ENCODE measurements around the gene NTN4. TPM values are rescaled to one million over a fixed set of nuclear protein-coding genes. Genes with fewer than 3 reads are reported as not detected.
"Not testable (repeated sequence)": the region's sequence is repeated elsewhere in the genome, so short reads cannot be mapped to it uniquely, and the experiment has no call there.

The NTN4 gene
- total RNA-seq, 1 donor from 2014 or later: 20.9 TPM

- peaks cover 0 to 4% (median 0%) of the 10 kb centered on the region in 3 donors for H3K4me1 ChIP-seq (ENCODE audit: control insufficient read depth in 3 of 3, insufficient read depth in 3 of 3, low read length in 3 of 3)
- H3K9me3 ChIP-seq (ENCODE audit: control insufficient read depth in 3 of 3, low read length in 3 of 3): no peaks in the 10 kb centered on the region
- H3K36me3 ChIP-seq (ENCODE audit: control insufficient read depth in 3 of 3, insufficient read depth in 3 of 3, low read length in 3 of 3): peaks cover 0 to 3% (median 0%) of the 10 kb centered on the region in 3 donors
- H3K4me3 ChIP-seq (ENCODE audit: low read length in 3 of 3): no peak overlapping the region
- H3K27me3 ChIP-seq (ENCODE audit: control insufficient read depth in 3 of 3, insufficient read depth in 3 of 3, low read length in 3 of 3): no peaks in the 10 kb centered on the region
- H3K27ac ChIP-seq (ENCODE audit: low read depth, low read length): no peak overlapping the region
- no peak overlapping the region for H3K9ac ChIP-seq (ENCODE audit: low read depth in 1 of 3, low read length in 3 of 3)
These were observed 116.4 kb downstream of the NTN4 start for GRCh38 chr12:95674163-95674562.

- Histone ChIP-seq H3K27ac (ENCODE audit: low read depth, low read length) (no peak overlapping the region), H3K36me3 (ENCODE audit: control insufficient read depth in 3 of 3, insufficient read depth in 3 of 3, low read length in 3 of 3) (peaks cover 0 to 2% (median 0%) of the 10 kb centered on the region in 3 donors), H3K9me3 (ENCODE audit: control insufficient read depth in 3 of 3, low read length in 3 of 3) (no peaks in the 10 kb centered on the region), H3K27me3 (ENCODE audit: control insufficient read depth in 3 of 3, insufficient read depth in 3 of 3, low read length in 3 of 3) (no peaks in the 10 kb centered on the region), H3K4me3 (ENCODE audit: low read length in 3 of 3) (no peak overlapping the region), H3K4me1 (ENCODE audit: control insufficient read depth in 3 of 3, insufficient read depth in 3 of 3, low read length in 3 of 3) (peaks cover 0 to 4% (median 0%) of the 10 kb centered on the region in 3 donors), H3K9ac (ENCODE audit: low read depth in 1 of 3, low read length in 3 of 3) (no peak overlapping the region)
These were observed 117.0 kb downstream of the NTN4 start for GRCh38 chr12:95673576-95673975.

- Histone ChIP-seq H3K27ac (ENCODE audit: low read depth, low read length) (no peak overlapping the region), H3K36me3 (ENCODE audit: control insufficient read depth in 3 of 3, insufficient read depth in 3 of 3, low read length in 3 of 3) (peaks cover 0 to 2% (median 0%) of the 10 kb centered on the region in 3 donors)
These were observed 118.4 kb downstream of the NTN4 start for GRCh38 chr12:95672166-95672565.

DNA sequence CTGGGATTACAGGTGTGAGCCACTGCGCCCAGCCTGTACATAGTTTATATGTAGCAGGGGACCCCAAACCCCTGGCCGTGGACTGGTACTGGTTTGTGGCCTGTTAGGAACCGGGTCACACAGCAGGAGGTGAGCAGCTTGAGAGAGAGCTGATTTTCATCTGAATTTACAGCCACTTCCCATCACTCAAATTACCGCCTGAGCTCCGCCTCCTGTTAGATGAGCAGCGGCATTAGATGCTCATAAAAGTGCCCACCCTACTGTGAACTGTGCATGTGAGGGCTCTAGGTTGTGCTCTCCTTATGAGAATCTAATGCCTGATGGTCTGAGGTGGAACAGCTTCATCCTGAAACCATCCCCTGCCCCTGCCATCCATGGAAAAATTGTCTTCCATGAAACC, 119.3 kb downstream of the NTN4 start:
- Histone ChIP-seq H3K27ac (ENCODE audit: low read depth, low read length) (no peak overlapping the region), H3K27me3 (ENCODE audit: control insufficient read depth in 3 of 3, insufficient read depth in 3 of 3, low read length in 3 of 3) (no peaks in the 10 kb centered on the region), H3K4me1 (ENCODE audit: control insufficient read depth in 3 of 3, insufficient read depth in 3 of 3, low read length in 3 of 3) (peaks cover 0 to 4% (median 0%) of the 10 kb centered on the region in 3 donors), H3K9ac (ENCODE audit: low read depth in 1 of 3, low read length in 3 of 3) (no peak overlapping the region), H3K4me3 (ENCODE audit: low read length in 3 of 3) (no peak overlapping the region), H3K9me3 (ENCODE audit: control insufficient read depth in 3 of 3, low read length in 3 of 3) (no peaks in the 10 kb centered on the region), H3K36me3 (ENCODE audit: control insufficient read depth in 3 of 3, insufficient read depth in 3 of 3, low read length in 3 of 3) (peaks cover 0 to 2% (median 0%) of the 10 kb centered on the region in 3 donors)

More at GRCh38 chr12:95672166-95672565, 118.4 kb downstream of the NTN4 start:
- H3K9ac ChIP-seq (ENCODE audit: low read depth in 1 of 3, low read length in 3 of 3): no peak overlapping the region
- H3K27me3 ChIP-seq (ENCODE audit: control insufficient read depth in 3 of 3, insufficient read depth in 3 of 3, low read length in 3 of 3): no peaks in the 10 kb centered on the region
- no peaks in the 10 kb centered on the region for H3K9me3 ChIP-seq (ENCODE audit: control insufficient read depth in 3 of 3, low read length in 3 of 3)
- H3K4me1 ChIP-seq (ENCODE audit: control insufficient read depth in 3 of 3, insufficient read depth in 3 of 3, low read length in 3 of 3): peaks cover 0 to 4% (median 0%) of the 10 kb centered on the region in 3 donors
- H3K4me3 ChIP-seq (ENCODE audit: low read length in 3 of 3): no peak overlapping the region

DNA sequence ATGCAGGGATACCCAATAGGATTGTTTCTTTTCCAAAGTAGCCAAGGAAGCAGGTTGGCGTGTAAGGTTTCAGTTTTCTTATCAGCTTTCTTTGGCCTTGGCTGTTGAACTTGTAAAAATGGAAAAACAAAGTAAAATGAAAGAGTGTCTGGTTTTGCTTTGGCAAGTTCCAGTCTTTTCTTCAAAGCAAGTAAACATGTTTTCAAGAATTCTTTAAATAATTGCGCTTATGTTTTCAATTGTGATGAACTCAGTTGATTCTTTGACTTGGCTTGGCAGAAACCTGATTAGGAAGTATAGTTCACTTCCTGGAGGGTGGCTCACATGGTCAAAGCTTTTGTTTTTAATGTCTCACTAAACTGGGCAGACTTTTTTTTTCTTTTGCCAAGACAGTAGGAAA, 127.0 kb downstream of the NTN4 start:
- Histone ChIP-seq H3K4me3 (ENCODE audit: low read length in 3 of 3) (no peak overlapping the region), H3K27me3 (ENCODE audit: control insufficient read depth in 3 of 3, insufficient read depth in 3 of 3, low read length in 3 of 3) (no peaks in the 10 kb centered on the region), H3K9ac (ENCODE audit: low read depth in 1 of 3, low read length in 3 of 3) (no peak overlapping the region), H3K36me3 (ENCODE audit: control insufficient read depth in 3 of 3, insufficient read depth in 3 of 3, low read length in 3 of 3) (no peaks in the 10 kb centered on the region), H3K27ac (ENCODE audit: low read depth, low read length) (no peak overlapping the region), H3K9me3 (ENCODE audit: control insufficient read depth in 3 of 3, low read length in 3 of 3) (no peaks in the 10 kb centered on the region), H3K4me1 (ENCODE audit: control insufficient read depth in 3 of 3, insufficient read depth in 3 of 3, low read length in 3 of 3) (no peaks in the 10 kb centered on the region)

GRCh38 chr12:95661360-95661759, 129.2 kb downstream of the NTN4 start:
- no peaks in the 10 kb centered on the region for H3K4me1 ChIP-seq (ENCODE audit: control insufficient read depth in 3 of 3, insufficient read depth in 3 of 3, low read length in 3 of 3)
- H3K27me3 ChIP-seq (ENCODE audit: control insufficient read depth in 3 of 3, insufficient read depth in 3 of 3, low read length in 3 of 3): no peaks in the 10 kb centered on the region
- no peaks in the 10 kb centered on the region for H3K9me3 ChIP-seq (ENCODE audit: control insufficient read depth in 3 of 3, low read length in 3 of 3)
- no peaks in the 10 kb centered on the region for H3K36me3 ChIP-seq (ENCODE audit: control insufficient read depth in 3 of 3, insufficient read depth in 3 of 3, low read length in 3 of 3)
- H3K9ac ChIP-seq (ENCODE audit: low read depth in 1 of 3, low read length in 3 of 3): no peak overlapping the region
- no peak overlapping the region for H3K27ac ChIP-seq (ENCODE audit: low read depth, low read length)
- no peak overlapping the region for H3K4me3 ChIP-seq (ENCODE audit: low read length in 3 of 3)

DNA sequence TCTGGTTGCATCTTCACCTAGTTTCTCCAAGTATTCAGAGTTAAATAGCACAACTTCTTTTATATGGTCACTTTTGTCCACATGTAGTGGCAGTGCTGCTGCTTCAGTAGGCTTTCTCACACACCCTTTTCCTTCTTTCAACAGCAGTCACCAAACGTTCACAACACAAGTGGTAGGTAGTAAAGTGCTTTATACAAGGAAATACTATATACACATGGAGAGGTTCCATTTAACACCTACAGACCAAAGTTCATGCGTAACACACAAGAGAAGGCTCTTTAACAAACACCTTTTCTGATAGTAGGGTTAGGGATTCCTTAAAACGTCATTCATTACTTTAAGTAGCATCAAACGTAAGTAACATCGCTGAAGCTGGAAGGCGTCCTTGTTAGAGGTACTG, 132.2 kb downstream of the NTN4 start:
- H3K9ac ChIP-seq (ENCODE audit: low read depth in 1 of 3, low read length in 3 of 3): no peak overlapping the region
- no peaks in the 10 kb centered on the region for H3K36me3 ChIP-seq (ENCODE audit: control insufficient read depth in 3 of 3, insufficient read depth in 3 of 3, low read length in 3 of 3)
- H3K4me3 ChIP-seq (ENCODE audit: low read length in 3 of 3): no peak overlapping the region
- no peaks in the 10 kb centered on the region for H3K9me3 ChIP-seq (ENCODE audit: control insufficient read depth in 3 of 3, low read length in 3 of 3)
- no peak overlapping the region for H3K27ac ChIP-seq (ENCODE audit: low read depth, low read length)
- H3K27me3 ChIP-seq (ENCODE audit: control insufficient read depth in 3 of 3, insufficient read depth in 3 of 3, low read length in 3 of 3): no peaks in the 10 kb centered on the region
- H3K4me1 ChIP-seq (ENCODE audit: control insufficient read depth in 3 of 3, insufficient read depth in 3 of 3, low read length in 3 of 3): no peaks in the 10 kb centered on the region

DNA sequence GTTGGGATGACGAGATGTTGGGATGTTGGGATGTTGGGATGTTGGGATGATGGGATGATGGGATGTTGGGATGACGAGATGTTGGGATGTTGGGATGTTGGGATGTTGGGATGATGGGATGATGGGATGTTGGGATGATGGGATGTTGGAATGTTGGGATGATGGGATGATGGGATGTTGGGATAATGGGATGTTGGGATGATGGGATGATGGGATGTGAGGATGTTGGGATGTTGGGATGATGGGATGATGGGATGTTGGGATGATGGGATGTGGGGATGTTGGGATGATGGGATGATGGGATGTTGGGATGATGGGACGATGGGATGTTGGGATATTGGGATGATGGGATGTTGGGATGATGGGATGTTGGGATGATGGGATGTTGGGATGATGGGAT, 135.9 kb downstream of the NTN4 start:
- H3K4me1 ChIP-seq (ENCODE audit: control insufficient read depth in 3 of 3, insufficient read depth in 3 of 3, low read length in 3 of 3); H3K9ac ChIP-seq (ENCODE audit: low read depth in 1 of 3, low read length in 3 of 3); H3K9me3 ChIP-seq (ENCODE audit: control insufficient read depth in 3 of 3, low read length in 3 of 3); H3K36me3 ChIP-seq (ENCODE audit: control insufficient read depth in 3 of 3, insufficient read depth in 3 of 3, low read length in 3 of 3); H3K27me3 ChIP-seq (ENCODE audit: control insufficient read depth in 3 of 3, insufficient read depth in 3 of 3, low read length in 3 of 3); H3K4me3 ChIP-seq (ENCODE audit: low read length in 3 of 3); H3K27ac ChIP-seq (ENCODE audit: low read depth, low read length): not testable (repeated sequence)

DNA sequence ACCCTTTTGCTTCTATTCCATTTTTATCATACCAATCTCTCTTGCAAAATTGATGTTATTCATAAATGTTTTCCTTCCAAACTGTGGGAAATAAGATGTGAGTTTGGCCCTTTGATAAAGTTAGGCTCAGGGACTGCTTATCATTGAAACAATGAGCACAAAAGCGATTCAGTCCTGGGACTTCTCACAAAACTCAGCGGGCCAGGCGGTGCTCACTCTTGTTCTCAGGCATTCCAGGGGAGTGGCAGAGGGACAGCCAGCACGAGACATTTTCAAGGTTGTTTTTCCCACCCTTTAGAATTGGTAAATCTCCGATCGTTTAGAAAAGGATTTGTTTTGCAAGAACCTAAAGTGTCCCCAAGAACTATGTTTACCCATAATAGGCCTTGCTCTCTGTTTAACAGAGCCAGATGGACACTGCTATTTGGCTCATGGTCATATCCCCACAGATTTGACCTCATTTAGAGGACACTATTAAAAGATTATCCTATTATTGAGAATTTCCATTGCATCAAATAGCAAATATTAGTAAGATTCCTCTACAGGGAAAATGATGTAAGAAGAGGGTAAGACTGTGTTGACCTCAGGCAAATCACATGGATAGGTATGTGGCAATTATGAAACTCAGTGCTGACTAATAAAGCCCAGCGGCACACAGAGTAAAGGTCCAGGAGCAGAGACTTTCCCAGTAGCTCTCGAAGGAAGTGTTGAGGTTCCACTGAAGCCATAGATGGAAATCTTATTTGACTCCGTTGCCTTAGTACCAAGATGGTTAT, 136.6 kb downstream of the NTN4 start:
- no peaks in the 10 kb centered on the region for H3K9me3 ChIP-seq (ENCODE audit: control insufficient read depth in 3 of 3, low read length in 3 of 3)
- peaks cover 0 to 3% (median 0%) of the 10 kb centered on the region in 3 donors for H3K4me1 ChIP-seq (ENCODE audit: control insufficient read depth in 3 of 3, insufficient read depth in 3 of 3, low read length in 3 of 3)
- no peaks in the 10 kb centered on the region for H3K27me3 ChIP-seq (ENCODE audit: control insufficient read depth in 3 of 3, insufficient read depth in 3 of 3, low read length in 3 of 3)
- H3K4me3 ChIP-seq (ENCODE audit: low read length in 3 of 3): no peak overlapping the region
- H3K9ac ChIP-seq (ENCODE audit: low read depth in 1 of 3, low read length in 3 of 3): no peak overlapping the region
- no peaks in the 10 kb centered on the region for H3K36me3 ChIP-seq (ENCODE audit: control insufficient read depth in 3 of 3, insufficient read depth in 3 of 3, low read length in 3 of 3)
- peak overlapping the region; percentile 25 for H3K27ac ChIP-seq (ENCODE audit: low read depth, low read length)

- Histone ChIP-seq H3K9ac (ENCODE audit: low read depth in 1 of 3, low read length in 3 of 3) (no peak overlapping the region), H3K27me3 (ENCODE audit: control insufficient read depth in 3 of 3, insufficient read depth in 3 of 3, low read length in 3 of 3) (no peaks in the 10 kb centered on the region), H3K27ac (ENCODE audit: low read depth, low read length) (no peak overlapping the region), H3K4me1 (ENCODE audit: control insufficient read depth in 3 of 3, insufficient read depth in 3 of 3, low read length in 3 of 3) (peaks cover 0 to 7% (median 2%) of the 10 kb centered on the region in 3 donors), H3K9me3 (ENCODE audit: control insufficient read depth in 3 of 3, low read length in 3 of 3) (no peaks in the 10 kb centered on the region), H3K36me3 (ENCODE audit: control insufficient read depth in 3 of 3, insufficient read depth in 3 of 3, low read length in 3 of 3) (no peaks in the 10 kb centered on the region), H3K4me3 (ENCODE audit: low read length in 3 of 3) (no peak overlapping the region)
These were observed 138.9 kb downstream of the NTN4 start for GRCh38 chr12:95651681-95652080.
